Measurements from ENCODE around the gene FAM78B.

FAM78B gene

GRCh38 chr1:166063701-166064100, 103.1 kb downstream of the FAM78B start:
- FAIRE-seq: no peak

- no peak for FAIRE-seq
Measured at GRCh38 chr1:166062421-166063070, 104.3 kb downstream of the FAM78B start.

- FAIRE-seq: no peak
Measured at GRCh38 chr1:166057650-166058049, 109.2 kb downstream of the FAM78B start.

GRCh38 chr1:166053395-166053794, 113.4 kb downstream of the FAM78B start:
- no peak for FAIRE-seq

GRCh38 chr1:166040202-166040997, 126.4 kb downstream of the FAM78B start:
- no peak for FAIRE-seq

- FAIRE-seq: no peak
Measured at GRCh38 chr1:166039436-166040201, 127.2 kb downstream of the FAM78B start.

- no peak for FAIRE-seq
Measured at GRCh38 chr1:166036092-166036491, 130.7 kb downstream of the FAM78B start.

GRCh38 chr1:166032572-166033371, 134.0 kb downstream of the FAM78B start:
- no peak for FAIRE-seq

- no peak for FAIRE-seq
Measured at GRCh38 chr1:166031932-166032571, 134.7 kb downstream of the FAM78B start.

- no peak for FAIRE-seq
Measured at GRCh38 chr1:166029196-166029945, 137.4 kb downstream of the FAM78B start.

- FAIRE-seq: no peak
Measured at GRCh38 chr1:166026555-166026954, 140.2 kb downstream of the FAM78B start.

GRCh38 chr1:166026143-166026542, 140.7 kb downstream of the FAM78B start:
- no peak for FAIRE-seq

- FAIRE-seq: no peak
Measured at GRCh38 chr1:166020210-166020609, 146.6 kb downstream of the FAM78B start.

All from TTC549 (cell line).